Measurements from ENCODE around the gene ELK3. TPM values are rescaled to one million over a fixed set of nuclear protein-coding genes. Genes with fewer than 3 reads are reported as not detected.
A peak's percentile ranks its signal among the peaks of the same experiment; 100 is the strongest.

ELK3 gene
- total RNA-seq, 4 donors from 2014 or later, result 8.4 to 12.9 (median 9.5) TPM

DNA sequence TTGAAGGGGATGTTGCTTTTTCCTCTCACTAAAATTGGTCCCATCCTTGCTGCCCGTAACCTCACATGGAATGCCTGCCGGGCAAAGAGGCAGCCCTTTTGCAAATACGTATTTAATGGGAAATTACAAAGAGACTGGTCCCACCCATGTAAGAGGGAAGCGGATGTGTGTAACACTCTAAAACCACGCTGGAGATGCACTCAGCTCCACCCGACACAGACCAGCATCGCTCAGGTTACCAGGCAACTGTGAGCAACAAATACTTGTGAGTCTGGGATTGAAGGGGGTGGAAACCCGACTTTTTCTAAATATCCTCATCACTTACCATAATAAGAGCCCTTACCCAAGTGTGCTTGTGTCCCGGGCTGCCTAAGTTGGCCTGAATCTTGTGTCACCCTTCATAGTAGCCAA, 47.7 kb downstream of the ELK3 start:
- WGBS, 2 donors, result 15 to 21% methylated on average over 9 of the region's 9 CpGs
- intact Hi-C loops (cut with DNase I; ENCODE audit: low total_unique reads), result no loop called here
- peak in 1 of 2 donors; percentile 86 for DNase-seq (ENCODE audit: low spot score in 2 of 2)
- TF ChIP-seq POLR2A (IDR thresholded peaks at IDR 0.05), result no peak
- TF ChIP-seq, protein P1, sequence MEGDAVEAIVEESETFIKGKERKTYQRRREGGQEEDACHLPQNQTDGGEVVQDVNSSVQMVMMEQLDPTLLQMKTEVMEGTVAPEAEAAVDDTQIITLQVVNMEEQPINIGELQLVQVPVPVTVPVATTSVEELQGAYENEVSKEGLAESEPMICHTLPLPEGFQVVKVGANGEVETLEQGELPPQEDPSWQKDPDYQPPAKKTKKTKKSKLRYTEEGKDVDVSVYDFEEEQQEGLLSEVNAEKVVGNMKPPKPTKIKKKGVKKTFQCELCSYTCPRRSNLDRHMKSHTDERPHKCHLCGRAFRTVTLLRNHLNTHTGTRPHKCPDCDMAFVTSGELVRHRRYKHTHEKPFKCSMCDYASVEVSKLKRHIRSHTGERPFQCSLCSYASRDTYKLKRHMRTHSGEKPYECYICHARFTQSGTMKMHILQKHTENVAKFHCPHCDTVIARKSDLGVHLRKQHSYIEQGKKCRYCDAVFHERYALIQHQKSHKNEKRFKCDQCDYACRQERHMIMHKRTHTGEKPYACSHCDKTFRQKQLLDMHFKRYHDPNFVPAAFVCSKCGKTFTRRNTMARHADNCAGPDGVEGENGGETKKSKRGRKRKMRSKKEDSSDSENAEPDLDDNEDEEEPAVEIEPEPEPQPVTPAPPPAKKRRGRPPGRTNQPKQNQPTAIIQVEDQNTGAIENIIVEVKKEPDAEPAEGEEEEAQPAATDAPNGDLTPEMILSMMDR (IDR thresholded peaks at IDR 0.05), result no peak
- H3K4me3 ChIP-seq (ENCODE audit: low read depth, poor library complexity, severe bottlenecking), result no peak overlapping the region

DNA sequence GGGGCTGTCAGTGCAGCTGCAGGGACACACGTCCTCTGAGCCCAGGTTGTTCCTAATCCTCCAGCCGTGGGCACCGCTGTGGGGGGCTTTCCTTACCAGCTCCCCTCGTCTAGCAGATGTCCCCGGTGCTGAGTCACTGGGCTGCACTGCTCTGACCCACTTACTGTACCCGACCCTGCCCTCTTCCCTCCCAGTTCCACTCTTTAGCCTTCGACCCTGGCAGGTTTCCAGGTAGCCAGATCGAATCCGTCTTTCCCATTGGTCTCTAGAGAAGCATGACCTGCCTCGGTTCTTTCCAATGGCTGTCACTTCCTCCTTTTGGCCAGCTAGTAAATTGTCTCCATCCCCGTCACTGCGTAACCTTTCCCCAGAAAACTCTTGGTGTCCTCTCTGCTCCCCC, 48.4 kb downstream of the ELK3 start:
- WGBS, 2 donors, result 68 to 69% methylated on average over 12 of the region's 12 CpGs
- intact Hi-C loops (cut with DNase I; ENCODE audit: low total_unique reads), result no loop called here
- TF ChIP-seq POLR2A (IDR thresholded peaks at IDR 0.05), result no peak
- TF ChIP-seq, protein P1 (IDR thresholded peaks at IDR 0.05), result no peak
- DNase-seq (ENCODE audit: low spot score in 2 of 2), result peak in 1 of 2 donors; percentile 86
- no peak overlapping the region for H3K4me3 ChIP-seq (ENCODE audit: low read depth, poor library complexity, severe bottlenecking)

DNA sequence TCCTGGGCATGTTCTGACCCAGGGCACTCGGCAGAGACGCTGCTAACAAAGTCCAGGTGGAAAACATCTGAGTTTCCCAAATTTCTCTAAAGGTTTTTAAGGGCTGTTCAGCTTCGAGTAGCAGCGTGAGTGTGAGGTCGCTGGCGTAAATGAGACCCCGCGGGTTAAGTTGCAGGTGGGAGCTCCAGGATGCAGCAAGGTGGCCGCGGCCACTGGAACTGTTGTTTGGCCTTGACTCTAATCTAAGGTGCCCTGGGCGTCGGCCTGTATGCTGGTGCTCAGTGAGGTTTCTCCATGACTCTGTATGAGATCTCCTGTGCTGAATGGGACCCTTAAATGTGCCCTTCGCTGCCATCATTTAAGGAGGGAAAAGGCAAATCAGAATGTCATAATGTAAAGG, 50.7 kb downstream of the ELK3 start:
- no peak overlapping the region for H3K4me3 ChIP-seq (ENCODE audit: low read depth, poor library complexity, severe bottlenecking)
- DNase-seq (ENCODE audit: low spot score in 2 of 2), result peak in 1 of 2 donors; percentile 74
- intact Hi-C loops (cut with DNase I; ENCODE audit: low total_unique reads), result no loop called here
- WGBS, 2 donors, result 82 to 85% methylated on average over 13 of the region's 13 CpGs
- no peak for TF ChIP-seq POLR2A (IDR thresholded peaks at IDR 0.05)
- TF ChIP-seq, protein P1 (IDR thresholded peaks at IDR 0.05), result no peak

DNA sequence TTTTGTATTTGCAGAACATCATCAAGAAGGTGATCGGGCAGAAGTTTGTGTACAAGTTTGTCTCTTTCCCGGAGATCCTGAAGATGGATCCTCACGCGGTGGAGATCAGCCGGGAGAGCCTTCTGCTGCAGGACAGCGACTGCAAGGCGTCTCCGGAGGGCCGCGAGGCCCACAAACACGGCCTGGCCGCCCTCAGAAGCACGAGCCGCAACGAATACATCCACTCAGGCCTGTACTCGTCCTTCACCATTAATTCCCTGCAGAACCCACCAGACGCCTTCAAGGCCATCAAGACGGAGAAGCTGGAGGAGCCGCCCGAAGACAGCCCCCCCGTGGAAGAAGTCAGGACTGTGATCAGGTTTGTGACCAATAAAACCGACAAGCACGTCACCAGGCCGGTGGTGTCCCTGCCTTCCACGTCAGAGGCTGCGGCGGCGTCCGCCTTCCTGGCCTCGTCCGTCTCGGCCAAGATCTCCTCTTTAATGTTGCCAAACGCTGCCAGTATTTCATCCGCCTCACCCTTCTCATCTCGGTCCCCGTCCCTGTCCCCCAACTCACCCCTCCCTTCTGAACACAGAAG, 52.8 kb downstream of the ELK3 start:
- 92 to 96% methylated on average over 36 of the region's 36 CpGs for WGBS, 2 donors
- TF ChIP-seq, protein P1 (IDR thresholded peaks at IDR 0.05), result no peak
- no peak for TF ChIP-seq POLR2A (IDR thresholded peaks at IDR 0.05)
- intact Hi-C loops (cut with DNase I; ENCODE audit: low total_unique reads), result no loop called here
- peak in 1 of 2 donors; percentile 76 for DNase-seq (ENCODE audit: low spot score in 2 of 2)
- no peak overlapping the region for H3K4me3 ChIP-seq (ENCODE audit: low read depth, poor library complexity, severe bottlenecking)

DNA sequence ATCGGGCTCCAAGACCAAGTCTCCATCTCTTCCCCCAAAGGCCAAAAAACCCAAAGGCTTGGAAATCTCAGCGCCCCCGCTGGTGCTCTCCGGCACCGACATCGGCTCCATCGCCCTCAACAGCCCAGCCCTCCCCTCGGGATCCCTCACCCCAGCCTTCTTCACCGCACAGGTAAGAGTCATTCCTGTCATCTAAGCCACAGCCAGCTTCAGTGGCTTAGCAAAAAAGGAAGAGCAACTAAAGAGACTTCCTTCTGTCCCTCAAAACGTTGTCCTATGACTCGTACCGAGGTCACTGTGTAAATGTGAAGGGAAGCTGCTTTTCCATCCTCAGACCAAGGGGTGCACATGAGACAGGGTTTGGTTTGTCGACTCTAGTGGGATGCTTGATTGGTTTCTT, 53.4 kb downstream of the ELK3 start:
- TF ChIP-seq POLR2A (IDR thresholded peaks at IDR 0.05), result no peak
- TF ChIP-seq, protein P1 (IDR thresholded peaks at IDR 0.05), result no peak
- intact Hi-C loops (cut with DNase I; ENCODE audit: low total_unique reads), result no loop called here
- WGBS, 2 donors, result 90 to 91% methylated on average over 13 of the region's 13 CpGs
- peak in 1 of 2 donors; percentile 52 for DNase-seq (ENCODE audit: low spot score in 2 of 2)
- no peak overlapping the region for H3K4me3 ChIP-seq (ENCODE audit: low read depth, poor library complexity, severe bottlenecking)

All from lower leg skin (tissue), 4 donors.